Activated CD4-positive, alpha-beta T cell treated with anti-CD3 and anti-CD28 coated beads for 48 hours (primary cell): ENCODE results near the gene SFMBT2.

Experiments used
- DNase-seq: peaks from one replicate; pipeline ENCODE4 v3.0.0-alpha.2; 2020

The SFMBT2 gene

GRCh38 chr10:7121154-7121797 is 289.6 kb downstream of the SFMBT2 start:
- peak; percentile 79 for DNase-seq

GRCh38 chr10:7119325-7120015 is 291.4 kb downstream of the SFMBT2 start:
- no peak for DNase-seq

GRCh38 chr10:7117806-7118674 is 292.8 kb downstream of the SFMBT2 start:
- no peak for DNase-seq

- DNase-seq, result no peak
Observed at GRCh38 chr10:7117177-7117799, 293.5 kb downstream of the SFMBT2 start.

GRCh38 chr10:7111561-7111960 is 299.3 kb downstream of the SFMBT2 start:
- no peak for DNase-seq

- no peak for DNase-seq
Observed at GRCh38 chr10:7111089-7111488, 299.7 kb downstream of the SFMBT2 start.
